HG03175 (cell line): ENCODE data around the gene PSMG4.
A peak's percentile ranks its signal among the peaks of the same experiment; 100 is the strongest.

Source experiments
- ATAC-seq: cut with Tn5 transposase; IDR thresholded peaks from one replicate; pipeline ENCODE4 v1.9.1; 2021; ENCODE audit warnings: mild to moderate bottlenecking, moderate library complexity; ENCODE audit not compliant: unreplicated experiment

The PSMG4 gene, protein sequence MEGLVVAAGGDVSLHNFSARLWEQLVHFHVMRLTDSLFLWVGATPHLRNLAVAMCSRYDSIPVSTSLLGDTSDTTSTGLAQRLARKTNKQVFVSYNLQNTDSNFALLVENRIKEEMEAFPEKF

DNA sequence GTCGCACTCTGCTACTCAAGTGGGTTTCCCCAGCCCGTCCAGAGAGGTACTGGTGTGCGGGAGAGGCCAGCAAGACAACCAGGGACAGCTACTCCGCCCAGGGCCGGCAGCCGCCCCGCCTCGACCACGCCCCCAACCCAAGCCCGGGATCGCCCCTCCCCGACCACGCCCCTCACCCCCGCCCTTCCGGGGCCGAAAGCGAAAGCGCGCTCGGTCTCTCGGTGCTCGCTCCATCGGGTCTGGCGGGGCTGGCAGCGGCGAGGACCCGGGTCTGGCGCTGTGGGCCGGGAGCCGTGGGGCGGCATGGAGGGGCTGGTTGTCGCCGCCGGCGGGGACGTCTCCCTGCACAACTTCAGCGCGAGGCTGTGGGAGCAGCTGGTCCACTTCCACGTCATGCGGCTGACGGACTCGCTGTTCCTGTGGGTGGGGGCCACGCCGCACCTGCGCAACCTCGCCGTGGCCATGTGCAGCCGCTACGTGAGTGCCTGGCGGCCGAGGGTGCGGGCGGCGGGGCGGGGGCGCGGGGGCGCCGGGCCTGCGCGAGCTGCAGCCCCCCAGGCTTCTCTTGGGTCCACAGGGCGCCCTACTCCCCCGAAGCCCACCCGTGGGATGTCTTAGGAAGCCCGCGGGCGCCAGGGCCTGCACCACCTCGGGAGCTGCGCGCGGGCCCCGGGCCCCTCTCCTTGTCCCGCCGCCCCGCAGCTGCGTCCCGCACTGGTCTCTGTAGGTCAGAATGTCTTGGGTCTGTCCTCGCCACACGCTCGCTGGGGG lies at the start of gene PSMG4:
Gene PSMG4, plus strand, starts transcription at position 228 of the 771 bp plus-strand sequence. Its CDS starts 76 bp downstream, at position 304.
- ATAC-seq = peak; percentile 73

DNA sequence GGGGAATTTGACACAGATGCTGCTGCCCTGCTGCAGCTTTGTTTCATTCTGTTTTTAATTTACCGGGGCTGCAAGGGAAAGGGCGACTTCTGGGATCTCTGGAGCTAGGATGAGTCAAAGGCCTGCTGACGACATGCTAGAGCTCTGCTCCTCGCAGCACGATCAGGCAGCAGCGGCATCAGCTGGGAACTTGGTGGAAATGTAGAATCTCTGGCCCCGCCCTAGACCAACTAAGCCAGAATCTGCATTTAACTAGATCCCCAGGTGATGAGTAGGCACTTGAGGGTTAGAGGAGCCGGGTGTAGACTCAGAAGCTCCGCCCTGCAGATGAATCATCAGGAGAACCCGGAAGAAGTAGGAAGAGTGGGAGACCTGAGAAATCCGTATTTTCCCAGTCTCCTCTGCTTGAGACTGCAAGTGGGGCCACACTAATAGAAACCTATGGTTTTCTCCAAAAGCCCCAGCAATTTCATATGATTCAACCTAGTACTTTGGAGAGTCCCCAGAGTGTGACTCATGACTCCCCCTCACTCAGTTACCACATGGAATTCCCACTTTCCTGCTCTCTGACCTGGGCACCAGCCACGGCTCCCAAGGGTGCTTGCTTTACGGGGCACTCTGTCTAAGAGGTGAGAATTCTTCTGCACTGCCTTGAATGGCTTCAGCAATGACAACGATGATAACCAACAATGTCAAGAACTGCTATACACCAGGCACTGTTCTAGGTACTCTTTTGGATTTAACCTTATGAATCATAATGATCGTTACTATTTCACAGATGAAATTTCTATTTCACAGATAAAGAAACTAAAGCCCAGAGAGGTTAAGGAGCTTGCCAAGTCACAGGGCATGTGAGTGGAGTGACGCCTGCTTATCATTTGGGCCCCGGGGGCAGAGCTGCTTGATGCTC lies 49.4 kb upstream of the PSMG4 start:
- no peak for ATAC-seq

DNA sequence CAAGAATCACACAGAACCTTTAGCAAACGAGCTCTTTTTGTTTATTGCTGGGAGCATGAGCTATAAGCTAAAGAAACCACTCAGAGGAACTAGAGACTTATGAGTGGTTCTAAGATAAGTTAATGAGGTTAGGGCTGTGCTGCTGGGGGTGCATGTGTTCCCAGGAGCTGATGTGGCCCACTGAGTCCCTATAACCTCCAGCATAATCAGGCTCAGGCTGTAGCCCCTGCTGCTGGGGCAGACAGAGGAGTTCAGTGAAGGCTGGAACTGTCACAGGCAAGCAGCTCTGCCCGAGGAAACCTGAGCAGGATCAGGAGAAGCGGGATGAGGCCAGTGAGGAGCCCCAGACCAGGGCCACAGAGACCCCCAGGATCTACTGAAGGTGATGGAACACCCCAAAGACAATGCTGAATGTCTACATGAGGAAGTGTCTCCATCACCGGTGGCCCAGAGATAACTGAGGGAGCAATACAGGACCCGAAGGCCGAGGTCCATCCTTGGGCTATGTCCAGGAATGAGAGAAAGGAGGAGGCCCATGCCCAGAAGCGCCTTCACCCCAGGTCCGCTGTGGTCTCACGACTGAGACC lies 48.6 kb upstream of the PSMG4 start:
- ATAC-seq = no peak

DNA sequence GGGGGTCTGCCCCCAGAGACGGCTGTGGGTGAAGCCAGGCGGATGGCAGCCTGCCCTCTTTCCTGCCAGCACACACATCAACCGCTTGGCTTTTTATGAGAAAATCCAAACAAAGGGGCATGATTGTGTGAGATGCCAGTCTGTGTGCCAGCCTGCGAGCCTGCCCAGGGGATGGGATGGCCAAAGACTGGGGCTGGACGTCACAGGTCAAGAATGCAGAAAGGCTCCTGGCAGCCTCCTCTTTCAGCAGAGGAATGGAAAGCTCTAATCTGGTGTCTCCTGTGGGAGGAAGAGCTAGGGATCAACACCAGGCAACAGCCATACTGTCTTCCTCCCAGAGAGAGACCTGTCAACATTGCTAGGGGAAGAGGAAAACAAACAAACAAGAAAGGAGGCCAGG lies 47.1 kb upstream of the PSMG4 start:
- no peak for ATAC-seq

DNA sequence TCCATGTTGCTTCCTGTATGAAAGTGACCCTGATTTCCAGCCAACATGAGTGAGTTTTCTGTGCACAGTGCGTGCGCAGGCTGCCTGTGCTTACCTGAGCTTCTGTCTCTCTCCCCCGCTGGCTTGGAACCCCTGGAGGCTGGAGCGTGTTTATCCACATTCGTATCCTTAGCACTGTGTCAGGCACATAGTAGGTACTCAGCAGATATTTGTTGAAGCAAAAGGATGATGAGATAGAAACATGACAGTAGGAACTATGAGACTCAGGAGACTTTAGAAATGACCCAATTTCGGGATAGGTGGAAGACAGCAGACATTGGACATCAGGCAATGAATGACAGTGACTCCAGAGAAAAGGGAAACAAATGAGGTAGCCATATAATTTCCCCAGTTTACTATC lies 46.5 kb upstream of the PSMG4 start:
- ATAC-seq = no peak

DNA sequence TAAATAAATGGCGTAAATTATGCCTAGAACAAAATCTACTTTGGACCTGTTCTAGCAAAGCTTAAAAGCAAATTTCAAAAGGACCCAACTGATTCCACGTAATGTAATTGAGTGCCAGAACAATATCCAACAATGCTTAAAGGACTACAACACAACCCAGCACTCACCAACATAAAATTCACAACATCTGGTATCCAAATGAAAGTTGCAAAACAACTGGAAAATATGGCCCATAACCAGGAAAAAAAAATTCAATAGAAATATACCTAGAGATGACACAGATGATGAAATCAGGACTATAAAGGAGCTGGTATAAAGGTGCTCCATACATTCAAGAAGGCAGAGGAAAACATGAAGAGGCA lies 45.4 kb upstream of the PSMG4 start:
- ATAC-seq = no peak

DNA sequence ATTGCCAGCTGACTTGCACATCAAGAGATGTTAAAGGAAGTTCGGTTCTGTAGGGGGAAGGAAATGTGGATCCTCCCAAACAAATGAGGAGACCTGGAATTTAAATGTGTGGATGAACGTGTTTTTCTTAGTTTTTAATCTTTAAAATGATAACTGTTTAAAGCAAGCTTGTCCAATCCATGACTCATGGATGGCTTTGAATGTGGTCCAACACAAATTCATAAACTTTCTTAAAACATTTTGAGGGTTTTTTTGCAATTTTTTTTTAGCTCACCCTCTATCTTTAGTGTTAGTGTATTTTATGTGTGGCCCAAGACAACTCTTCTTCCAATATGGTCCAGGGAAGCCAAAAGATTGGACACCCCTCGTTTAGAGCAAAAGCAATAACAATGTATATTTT lies 43.8 kb upstream of the PSMG4 start:
- ATAC-seq = no peak

DNA sequence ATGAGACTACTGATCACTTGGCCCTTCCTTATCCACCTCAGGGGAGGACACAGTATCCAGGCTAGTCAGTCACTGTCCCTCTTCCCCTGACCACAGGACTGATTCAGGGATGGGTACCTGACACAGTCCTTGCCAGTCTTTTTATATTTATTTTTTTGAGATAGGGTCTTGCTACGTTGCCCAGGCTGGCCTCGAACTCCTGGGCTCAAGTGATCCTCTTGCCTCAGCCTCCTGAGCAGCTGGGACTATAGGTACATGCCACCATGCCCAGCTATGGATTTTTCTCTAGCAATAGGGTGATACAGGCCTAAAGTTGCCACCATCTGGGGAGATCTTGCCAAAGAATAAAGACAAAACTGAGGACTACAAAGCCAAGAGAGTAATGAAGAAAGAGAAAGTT lies 41.5 kb upstream of the PSMG4 start:
- no peak for ATAC-seq

DNA sequence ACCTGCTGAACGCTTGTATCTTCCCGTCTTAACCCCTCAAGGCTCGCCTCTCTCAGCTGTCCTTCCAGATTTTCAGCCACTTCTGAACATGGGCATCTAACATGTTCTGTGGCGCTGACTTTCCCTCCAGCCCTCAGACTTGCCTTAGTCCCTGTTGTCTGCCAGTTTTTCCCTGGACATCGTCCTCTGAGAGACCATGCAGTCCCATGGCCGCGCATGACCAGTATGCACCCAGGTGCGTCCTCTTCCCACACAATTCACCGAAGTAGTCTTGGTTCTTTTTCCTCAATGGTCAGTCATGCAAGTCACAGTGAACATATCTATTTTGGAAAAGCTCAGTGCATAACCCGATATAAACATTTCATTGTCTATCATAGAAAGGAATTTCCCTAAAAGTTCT lies 40.5 kb upstream of the PSMG4 start:
- ATAC-seq = no peak

DNA sequence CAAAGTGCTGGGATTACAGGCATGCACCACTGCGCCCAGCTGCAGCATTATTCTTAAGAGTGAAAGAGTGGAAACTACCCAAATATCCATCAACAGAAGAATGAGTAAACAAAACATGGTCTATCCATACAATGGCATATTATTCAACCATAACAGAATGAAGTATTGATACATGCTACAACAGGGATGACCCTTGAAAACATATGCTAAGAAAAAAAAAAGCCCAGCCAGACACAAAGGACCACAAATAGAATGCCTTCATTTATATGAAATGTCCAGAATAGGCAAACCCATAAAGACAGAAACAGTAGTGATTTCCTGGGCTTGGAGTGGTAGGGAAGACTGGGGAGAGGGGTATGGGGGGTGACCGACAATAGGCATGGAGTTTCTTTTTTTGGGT lies 38.4 kb upstream of the PSMG4 start:
- no peak for ATAC-seq

DNA sequence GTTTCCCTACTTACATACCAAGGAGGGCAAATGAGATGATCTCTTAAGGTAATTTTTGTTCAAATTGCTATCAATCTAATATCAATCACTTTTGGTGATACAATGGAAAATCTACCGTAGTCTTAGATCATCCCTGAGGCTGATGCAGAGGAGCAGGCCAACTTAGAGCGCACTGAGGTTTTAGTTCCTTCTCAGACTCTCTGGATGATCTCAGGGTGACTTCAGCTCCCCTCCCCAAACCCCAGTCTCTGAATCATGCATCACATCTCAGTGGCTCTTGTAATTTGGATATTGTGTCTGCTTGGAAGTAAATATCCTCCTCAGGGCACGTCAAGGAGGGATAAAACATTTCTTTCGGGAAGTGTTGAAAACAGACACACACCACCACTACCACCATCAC lies 37.2 kb upstream of the PSMG4 start:
- ATAC-seq = no peak

DNA sequence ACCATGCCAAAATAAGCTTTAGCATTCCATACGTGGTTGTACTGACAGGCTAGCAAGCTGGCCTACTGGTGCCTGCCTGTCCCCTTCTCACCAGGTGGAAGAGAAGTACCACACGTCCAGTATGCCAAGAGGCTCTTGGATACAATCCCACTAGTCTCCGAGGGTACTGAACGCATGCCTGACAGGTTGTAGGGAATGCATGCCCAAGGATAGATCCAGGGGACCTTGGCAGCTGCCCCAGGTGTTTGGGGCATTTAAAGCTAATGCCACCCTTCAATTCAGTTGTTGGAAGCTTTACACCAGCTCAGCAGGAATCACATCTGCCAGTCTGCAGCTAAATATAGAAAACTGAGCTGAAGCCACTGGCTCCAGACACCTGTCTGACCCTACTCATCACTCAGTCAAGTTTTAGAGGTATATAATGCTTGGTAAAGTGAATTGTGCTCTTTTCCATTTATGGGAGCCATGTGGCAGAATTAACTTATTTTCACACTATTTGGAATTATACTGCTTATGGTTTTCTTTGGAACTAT lies 36.2 kb upstream of the PSMG4 start:
- ATAC-seq = no peak

DNA sequence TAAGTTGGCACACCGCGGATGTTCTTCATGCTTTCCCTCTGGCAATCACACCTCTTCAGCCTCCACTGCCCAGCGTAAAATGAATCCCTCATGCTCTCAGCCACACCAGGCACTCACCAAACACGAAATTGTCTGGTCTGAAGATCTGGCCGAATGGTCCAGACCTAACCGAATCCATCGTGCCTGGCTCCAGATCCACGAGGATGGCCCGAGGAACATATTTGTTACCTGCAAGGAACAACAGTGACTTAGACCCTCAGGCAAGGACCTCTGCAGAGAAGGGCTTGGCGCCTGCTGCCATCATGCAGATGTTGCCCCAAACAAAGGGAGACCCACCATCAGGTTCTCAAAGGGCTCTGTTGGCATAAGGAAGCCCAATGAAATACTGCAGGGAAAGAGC lies 32.7 kb upstream of the PSMG4 start:
- no peak for ATAC-seq

DNA sequence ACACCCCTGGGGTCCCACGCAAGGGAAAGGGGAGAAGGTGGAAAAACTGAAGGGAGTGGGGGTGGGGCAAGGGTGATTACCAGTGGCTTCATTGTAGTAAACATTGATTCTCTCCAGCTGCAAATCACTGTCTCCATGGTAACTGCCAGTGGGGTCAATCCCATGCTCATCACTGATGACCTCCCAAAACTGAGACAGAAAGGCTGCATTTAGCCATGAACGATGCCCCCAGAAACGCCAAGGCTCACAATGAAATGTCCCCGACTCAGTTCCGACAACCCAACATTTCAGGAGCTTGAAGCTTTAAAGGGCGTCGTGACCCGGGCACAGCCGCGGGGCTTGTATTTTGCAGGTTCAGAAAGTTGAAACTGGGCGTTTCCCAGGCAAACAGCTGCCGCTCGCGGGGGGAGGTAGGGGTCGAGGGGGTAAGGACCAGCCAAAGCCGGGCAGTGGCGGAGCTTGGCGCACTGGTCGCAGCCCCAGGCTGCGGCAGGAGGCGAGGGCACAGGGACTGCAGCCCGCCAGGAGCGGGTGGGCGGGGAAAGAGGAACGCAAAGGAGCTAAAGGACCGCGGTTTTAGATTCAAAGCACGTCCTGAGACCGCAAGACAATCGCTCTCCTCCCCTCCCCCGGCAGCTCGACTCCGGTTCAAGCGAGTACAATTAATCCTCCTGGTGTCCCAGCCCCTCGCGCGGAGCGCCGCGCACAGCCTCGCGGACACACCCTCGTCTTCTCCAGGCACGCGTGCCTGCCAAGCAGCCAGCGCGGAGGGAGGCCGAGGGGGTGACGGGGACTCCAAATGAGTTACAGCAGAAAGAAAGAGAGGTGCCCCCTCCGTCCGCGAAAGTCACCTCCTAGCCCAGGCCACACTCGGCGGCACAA lies 32.0 kb upstream of the PSMG4 start:
- ATAC-seq = no peak

DNA sequence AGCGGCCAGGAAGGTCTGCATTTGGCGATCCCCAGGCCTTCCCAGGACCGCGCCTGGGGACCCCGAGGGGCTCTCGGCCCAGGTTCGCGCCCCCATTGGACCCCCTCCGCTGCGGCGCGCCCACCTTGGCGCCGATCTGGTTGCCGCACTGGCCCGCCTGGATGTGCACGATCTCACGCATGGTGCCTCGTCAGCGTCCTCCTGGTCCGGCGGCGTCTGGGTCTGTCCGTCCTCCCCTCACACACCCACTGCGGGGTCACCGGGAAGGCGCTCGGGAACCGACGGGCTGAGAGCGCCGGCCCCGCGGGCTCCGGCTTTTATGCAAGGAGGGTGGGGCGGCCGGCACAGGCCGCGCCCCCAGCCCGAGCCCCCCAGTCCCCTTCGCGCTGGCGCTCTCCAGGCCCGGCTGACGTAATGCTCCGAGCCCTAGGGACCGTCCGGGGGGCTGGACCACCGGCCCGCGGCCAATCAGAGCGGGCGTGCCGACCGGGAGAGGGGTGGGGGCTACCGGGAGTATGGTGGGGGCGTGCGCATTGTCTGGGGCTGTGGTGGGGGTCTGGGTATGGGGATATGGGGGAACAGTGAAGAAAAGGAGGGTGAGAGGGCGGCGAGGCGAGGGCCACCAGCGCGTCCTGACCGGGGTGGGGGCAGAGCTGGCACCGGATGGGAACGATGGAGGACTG lies 31.2 kb upstream of the PSMG4 start, which contains the start of gene TUBB2B:
Gene TUBB2B, minus strand, starts transcription at position 291 of the 683 bp plus-strand sequence. Its CDS starts 110 bp downstream, at position 181.
- no peak for ATAC-seq

DNA sequence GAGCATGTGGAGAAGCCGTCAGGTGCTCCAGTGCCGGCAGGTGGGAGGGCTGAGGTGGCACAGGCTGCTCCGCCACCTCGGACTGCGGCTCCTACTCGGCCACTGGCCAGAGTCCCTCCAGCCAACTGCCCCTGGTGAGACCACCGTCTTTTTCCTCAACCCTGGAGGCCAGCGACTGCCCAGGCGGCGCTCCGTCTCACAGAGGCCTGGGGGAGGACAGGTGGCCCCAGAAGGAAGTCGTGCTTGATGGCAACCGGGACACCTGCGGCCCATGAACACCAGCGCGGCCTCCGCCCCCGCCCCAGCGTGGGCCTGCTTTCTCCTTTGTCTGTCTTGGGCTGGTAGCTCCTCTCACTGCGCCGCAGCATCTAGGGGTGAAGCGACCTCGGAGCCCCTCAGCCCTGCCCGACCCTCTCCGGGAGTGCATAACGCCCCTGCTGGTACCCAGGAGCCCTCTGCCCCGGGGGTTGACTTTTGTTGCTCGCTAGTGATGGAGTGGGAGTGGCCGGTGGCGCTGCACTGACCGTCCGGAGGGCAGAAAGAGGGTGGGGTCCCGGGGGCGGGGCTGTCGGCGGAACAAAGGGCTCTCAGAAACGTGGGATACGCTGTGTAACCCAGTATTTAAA lies 30.6 kb upstream of the PSMG4 start:
- no peak for ATAC-seq

DNA sequence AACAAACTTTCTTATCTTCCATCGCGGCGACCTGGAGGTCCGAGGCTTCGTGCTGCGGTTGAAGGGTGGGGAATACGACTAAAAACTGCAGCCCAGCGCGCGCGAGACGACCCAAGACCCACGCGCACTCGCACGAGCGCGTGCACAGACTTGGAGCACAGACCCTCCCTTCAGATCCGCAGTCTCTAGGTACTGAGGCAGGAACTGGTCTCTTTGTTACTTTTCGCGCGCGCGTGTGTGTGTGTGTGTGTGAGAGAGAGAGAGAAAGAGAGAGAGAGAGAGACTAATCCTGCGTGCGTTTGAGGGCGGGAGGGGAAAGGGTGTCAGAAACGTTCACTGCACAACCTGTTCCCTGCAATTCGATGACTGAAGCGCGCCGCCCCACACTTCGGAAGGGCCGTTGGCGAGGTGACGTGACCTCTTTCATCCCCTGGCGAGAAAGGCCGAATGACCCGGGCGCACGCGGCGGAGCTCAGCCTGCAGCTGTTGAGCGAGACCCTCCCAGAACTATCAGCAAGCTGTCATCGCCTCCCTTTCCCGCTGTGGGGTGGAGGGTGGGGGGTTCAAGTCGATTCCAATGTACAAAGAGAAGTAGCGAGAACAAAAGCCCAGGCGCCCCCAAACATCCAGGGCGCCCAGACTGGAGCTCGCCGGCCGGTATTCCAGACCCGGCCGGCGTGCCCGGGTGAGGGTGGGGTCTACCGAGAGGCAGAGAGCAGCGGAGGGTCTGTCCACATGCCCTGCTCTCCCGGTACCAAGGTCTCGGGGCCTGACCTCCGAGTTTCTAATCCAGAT lies 29.8 kb upstream of the PSMG4 start:
- ATAC-seq = no peak

DNA sequence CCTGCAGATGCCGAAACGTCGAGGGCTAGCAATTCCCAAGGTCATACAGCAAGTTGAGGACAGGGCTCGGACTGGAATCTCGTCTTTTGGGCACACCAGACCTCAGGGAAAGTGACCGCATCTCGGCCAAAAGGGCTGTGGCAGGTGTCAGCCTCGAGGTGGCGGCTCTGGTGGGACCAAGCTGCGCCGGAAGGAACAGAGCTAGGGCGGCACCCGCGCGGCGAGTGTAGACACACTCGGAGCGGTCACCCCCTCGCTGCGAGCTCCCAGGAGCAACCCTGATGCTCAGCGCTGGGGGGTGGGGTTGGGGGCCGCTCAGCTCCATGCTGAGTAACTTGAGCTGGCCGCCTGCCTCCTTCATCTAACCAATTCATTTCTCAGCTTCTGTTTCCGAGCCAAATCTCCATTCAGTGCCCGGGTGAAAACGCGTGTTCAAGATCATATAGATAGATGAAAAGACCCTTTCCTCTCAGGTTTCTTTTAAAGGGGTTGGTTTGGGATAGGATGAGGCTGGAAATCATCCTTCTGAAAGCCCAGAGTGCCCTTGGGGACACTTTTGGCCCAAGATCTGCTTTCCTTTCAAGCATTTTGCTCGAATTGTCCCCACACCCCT lies 29.1 kb upstream of the PSMG4 start:
- ATAC-seq = no peak
